Adrenal gland (tissue), 12 donors: ENCODE measurements around the gene IFITM5. TPM values are rescaled to one million over a fixed set of nuclear protein-coding genes. Genes with fewer than 3 reads are reported as not detected.

Source experiments
- DNase-seq, 7 donors: peaks; one replicate each; pipeline ENCODE4 v3.0.0-alpha.2; 2019 to 2020
- H3K27ac ChIP-seq, 5 donors: fragments of 200-600 bp; sonication (generic) in 4 of 5; 1 replicate in 3 of 5; 2 replicates in 2 of 5; pipeline versions ENCODE4 v1.5.1 to v1.8.0; 2016 to 2020; ENCODE audit warnings: mild to moderate bottlenecking in 1 of 5
- H3K27me3 ChIP-seq: fragments of 200-600 bp; 2 replicates; pipeline ENCODE4 v1.8.0; 2021
- H3K36me3 ChIP-seq, 2 donors: fragments of 200-600 bp; replicated peaks in 1 of 2; 1 replicate in 1 of 2; 2 replicates in 1 of 2; pipeline versions ENCODE4 v1.5.1 to v1.8.0; 2018 to 2022
- H3K4me1 ChIP-seq, 2 donors: fragments of 200-600 bp; replicated peaks in 1 of 2; 1 replicate in 1 of 2; 2 replicates in 1 of 2; pipeline versions ENCODE4 v1.5.1 to v1.8.0; 2018 to 2021
- H3K4me3 ChIP-seq, 4 donors: fragments of 200-600 bp; sonication (generic) in 3 of 4; one replicate each; pipeline ENCODE4 v1.5.1; 2016 to 2018
- H3K9me3 ChIP-seq, 3 donors: fragments of 200-600 bp; sonication (generic) in 1 of 3; replicated peaks in 1 of 3; 1 replicate in 2 of 3; 2 replicates in 1 of 3; pipeline versions ENCODE4 v1.5.1 to v1.8.0; 2016 to 2021
- CTCF ChIP-seq, 6 experiments: fragments of 450-650 bp in 4 of 6; fragments of 200-600 bp in 2 of 6; sonication (generic) in 1 of 6; IDR thresholded peaks; 1 replicate in 5 of 6; 2 replicates in 1 of 6; pipeline versions ENCODE4 v1.5.1 to v1.8.0; 2016 to 2021; ENCODE audit warnings: antibody characterized with exemption in 6 of 6, mild to moderate bottlenecking in 2 of 6, moderate library complexity in 1 of 6
- POLR2A ChIP-seq, 2 donors: fragments of 450-650 bp; IDR thresholded peaks; one replicate each; pipeline ENCODE4 v1.6.1; 2017; ENCODE audit warnings: antibody characterized with exemption in 2 of 2, mild to moderate bottlenecking in 2 of 2, moderate library complexity in 1 of 2
- WGBS, 4 donors: extraction: QIAGEN DNeasy Blood & Tissue Kit in 2 of 4; methylation state at CpG; one replicate each; pipeline versions ENCODE4 v1.1.5 to v1.1.7; 2013 to 2017; 5-methylcytosine and 5-hydroxymethylcytosine counted together
- intact Hi-C, 2 donors: fragments of 100-400 bp; cut with DNase I; formaldehyde crosslinking; loops; one replicate each; pipeline versions ENCODE4 v1.14.1 to v1.15.0; 2022 to 2023
- polyA plus RNA-seq, 3 donors: library from polyadenylated mRNA; stranded (reverse); fragments of 200-250 nt in 2 of 3; fragments of 350-450 nt in 1 of 3; fragmentation: Illumina TruSeq in 1 of 3; extraction: RNeasy Lipid Tissue Mini Kit (QIAGEN cat#74804) in 1 of 3; gene quantifications; one replicate each; pipeline ENCODE4 v1.2.3, GENCODE V29; 2013 to 2014
- total RNA-seq, 9 donors: library from RNA; depleted of rRNA in 4 of 9; stranded (reverse); fragments of >200 nt in 4 of 9; fragments of 120-200 nt in 1 of 9; fragmentation: NEBNext Ultra II Directional in 1 of 9; extraction: Animal tissue kit (Norgen Biotek cat#: 25700) in 1 of 9; gene quantifications; one replicate each; pipeline versions ENCODE4 v1.1.0 to v1.2.4, GENCODE V29; 2013 to 2023
- donor health status: healthy with polysubstance abuse.
- donor health status: Bipolar disorder and iron deficiency.
- donor health status: DM: yes; HTN: yes; CAD: no.
- donor health status: DM: no; HTN: no; CAD: no.
- donor health status: DM: no; HTN: no; CAD: no.
- donor health status: DM: yes; HTN: yes; CAD: no.

The IFITM5 gene
- total and polyA plus RNA-seq, 12 donors = not detected

GRCh38 chr11:252666-253065 is 46.7 kb downstream of the IFITM5 start:
- Histone ChIP-seq H3K27me3 (no peaks in the 10 kb centered on the region), H3K27ac (no peak overlapping the region), H3K4me3 (no peak overlapping the region), H3K4me1 (no peaks in the 10 kb centered on the region), H3K9me3 (no peaks in the 10 kb centered on the region), H3K36me3 (peaks cover 0 to 56% of the 10 kb centered on the region in 2 donors)
- 83 to 94% (median 92%) methylated on average over 8 of the region's 8 CpGs for WGBS, 4 donors
- no peak for TF ChIP-seq POLR2A (IDR thresholded peaks at IDR 0.05)
- no peak for TF ChIP-seq CTCF (IDR thresholded peaks at IDR 0.05)
- intact Hi-C loops = no loop called here
- no peak for DNase-seq

- no peaks in the 10 kb centered on the region for H3K4me1 ChIP-seq
- DNase-seq = no peak
- no peak overlapping the region for H3K4me3 ChIP-seq
- peaks cover 0 to 68% of the 10 kb centered on the region in 2 donors for H3K36me3 ChIP-seq
- intact Hi-C loops = no loop called here
- no peak overlapping the region for H3K27ac ChIP-seq
- WGBS, 4 donors = 83 to 88% (median 86%) methylated on average over 10 of the region's 10 CpGs
- H3K27me3 ChIP-seq = no peaks in the 10 kb centered on the region
- H3K9me3 ChIP-seq = no peaks in the 10 kb centered on the region
- TF ChIP-seq POLR2A (IDR thresholded peaks at IDR 0.05) (no peak), CTCF (IDR thresholded peaks at IDR 0.05) (no peak)
These were observed 47.8 kb downstream of the IFITM5 start for GRCh38 chr11:251550-251949.

GRCh38 chr11:250740-251299 is 48.5 kb downstream of the IFITM5 start:
- peak in 6 of 7 donors; percentile 32 to 76 (median 54) for DNase-seq
- H3K36me3 ChIP-seq = peaks cover 0 to 75% of the 10 kb centered on the region in 2 donors
- 84 to 87% (median 85%) methylated on average over 10 of the region's 10 CpGs for WGBS, 4 donors

GRCh38 chr11:250274-250673 is 49.1 kb downstream of the IFITM5 start:
- H3K27me3 ChIP-seq = no peaks in the 10 kb centered on the region
- TF ChIP-seq POLR2A (IDR thresholded peaks at IDR 0.05) = no peak
- TF ChIP-seq CTCF (IDR thresholded peaks at IDR 0.05) = no peak
- no peaks in the 10 kb centered on the region for H3K4me1 ChIP-seq
- no peak for DNase-seq
- WGBS, 4 donors = 87 to 91% (median 89%) methylated on average over 5 of the region's 5 CpGs
- no peak overlapping the region for H3K27ac ChIP-seq
- peaks cover 0 to 78% of the 10 kb centered on the region in 2 donors for H3K36me3 ChIP-seq
- intact Hi-C loops = no loop called here
- H3K4me3 ChIP-seq = no peak overlapping the region
- no peaks in the 10 kb centered on the region for H3K9me3 ChIP-seq

More at GRCh38 chr11:250740-251299, 48.5 kb downstream of the IFITM5 start:
- Histone ChIP-seq H3K4me1 (no peaks in the 10 kb centered on the region), H3K27me3 (no peaks in the 10 kb centered on the region), H3K27ac (no peak overlapping the region), H3K9me3 (no peaks in the 10 kb centered on the region), H3K4me3 (no peak overlapping the region)
- TF ChIP-seq CTCF (IDR thresholded peaks at IDR 0.05) (peak; percentile 17 to 56 (median 45)), POLR2A (IDR thresholded peaks at IDR 0.05) (no peak)
- intact Hi-C loops = no loop called here
